K562 (cell line): Measurements from ENCODE around the gene ZNF503.

Source experiments
- EP400 ChIP-seq: fragments of 450-650 bp; IDR thresholded peaks from 2 replicates; pipeline ENCODE4 v1.6.1; 2017; ENCODE audit warnings: antibody characterized with exemption, mild to moderate bottlenecking, moderate library complexity
- POLR2A ChIP-seq: fragments of 450-650 bp; conservative IDR thresholded peaks from 2 replicates; pipeline ENCODE4 v1.6.1; 2016
- POLR2AphosphoS5 ChIP-seq: IDR thresholded peaks from 2 replicates; pipeline ENCODE4 v1.6.1; 2011; ENCODE audit warnings: mild to moderate bottlenecking, low read depth, low read length, moderate library complexity; ENCODE audit not compliant: control insufficient read depth, insufficient read depth
- SAP30 ChIP-seq: fragments of 200-600 bp; sonication (generic); IDR thresholded peaks from 2 replicates; pipeline ENCODE4 v1.6.1; 2012; ENCODE audit warnings: borderline replicate concordance, low read depth, mild to moderate bottlenecking, moderate library complexity, low read length, control low read depth, inconsistent platforms; ENCODE audit not compliant: insufficient read depth, poor library complexity, severe bottlenecking
- SPI1 ChIP-seq: IDR thresholded peaks from 2 replicates; pipeline ENCODE4 v1.6.1; 2011; ENCODE audit warnings: low read depth, low read length, control low read depth, borderline replicate concordance
- USF2 ChIP-seq: sonication (generic); formaldehyde crosslinking; IDR thresholded peaks from 2 replicates; pipeline ENCODE4 v1.5.0; 2020; ENCODE audit warnings: missing genetic modification reagents
- ZNF316 ChIP-seq: fragments of 450-650 bp; IDR thresholded peaks from 2 replicates; pipeline ENCODE4 v1.6.1; 2016
- TF ChIP-seq, protein P1 (sequence below), 3 experiments: IDR thresholded peaks in 2 of 3; conservative IDR thresholded peaks in 1 of 3; 2 replicates each; pipeline ENCODE4 v1.5.1; 2011 to 2012; ENCODE audit warnings: low read length in 3 of 3, mild to moderate bottlenecking in 3 of 3, control low read depth in 2 of 3, improper control_type of control experiment in 1 of 3, inconsistent platforms in 1 of 3, low read depth in 1 of 3, mixed read lengths in 1 of 3, moderate library complexity in 1 of 3; ENCODE audit not compliant: insufficient read depth in 2 of 3

- no peak for TF ChIP-seq SPI1
- TF ChIP-seq ZNF316, result no peak
- no peak for TF ChIP-seq POLR2A
- TF ChIP-seq USF2 (CRISPR knock-in tag), result no peak
- TF ChIP-seq POLR2AphosphoS5, result no peak
- TF ChIP-seq SAP30, result no peak
- TF ChIP-seq, protein P1, sequence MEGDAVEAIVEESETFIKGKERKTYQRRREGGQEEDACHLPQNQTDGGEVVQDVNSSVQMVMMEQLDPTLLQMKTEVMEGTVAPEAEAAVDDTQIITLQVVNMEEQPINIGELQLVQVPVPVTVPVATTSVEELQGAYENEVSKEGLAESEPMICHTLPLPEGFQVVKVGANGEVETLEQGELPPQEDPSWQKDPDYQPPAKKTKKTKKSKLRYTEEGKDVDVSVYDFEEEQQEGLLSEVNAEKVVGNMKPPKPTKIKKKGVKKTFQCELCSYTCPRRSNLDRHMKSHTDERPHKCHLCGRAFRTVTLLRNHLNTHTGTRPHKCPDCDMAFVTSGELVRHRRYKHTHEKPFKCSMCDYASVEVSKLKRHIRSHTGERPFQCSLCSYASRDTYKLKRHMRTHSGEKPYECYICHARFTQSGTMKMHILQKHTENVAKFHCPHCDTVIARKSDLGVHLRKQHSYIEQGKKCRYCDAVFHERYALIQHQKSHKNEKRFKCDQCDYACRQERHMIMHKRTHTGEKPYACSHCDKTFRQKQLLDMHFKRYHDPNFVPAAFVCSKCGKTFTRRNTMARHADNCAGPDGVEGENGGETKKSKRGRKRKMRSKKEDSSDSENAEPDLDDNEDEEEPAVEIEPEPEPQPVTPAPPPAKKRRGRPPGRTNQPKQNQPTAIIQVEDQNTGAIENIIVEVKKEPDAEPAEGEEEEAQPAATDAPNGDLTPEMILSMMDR (IDR thresholded peaks at IDR 0.05 in 2 of 3, conservative IDR thresholded peaks at IDR 0.05 in 1 of 3; ENCODE audit: insufficient read depth in 2 of 3, low read depth in 1 of 3, low read length in 3 of 3), result no peak
- no peak for TF ChIP-seq EP400
Measured at GRCh38 chr10:75418712-75419111, 17.1 kb upstream of the ZNF503 start.
